A673 (cell line): Measurements from ENCODE around the gene CENATAC. TPM values are rescaled to one million over a fixed set of nuclear protein-coding genes. Genes with fewer than 3 reads are reported as not detected.
A peak's percentile ranks its signal among the peaks of the same experiment; 100 is the strongest.

Experiments
- BruUV-seq: library from RNA; stranded (reverse); fragments of 400-500 nt; replicated peaks from 2 replicates; lab custom pipeline; 2021; lab: Mats Ljungman, UMichigan
- CTCF ChIA-PET: fragments of 300-600 bp; sonication (Branson Sonifier 250); formaldehyde crosslinking; loops from one replicate; lab custom pipeline; 2022; ENCODE audit warnings: antibody characterized with exemption; lab: Charles Lee
- POLR2A ChIA-PET: fragments of 300-600 bp; sonication (Branson Sonifier 250); formaldehyde crosslinking; loops from one replicate; lab custom pipeline; 2022; ENCODE audit warnings: antibody characterized with exemption; ENCODE audit not compliant: low non-redundant PET; lab: Charles Lee
- DNase-seq: peaks from one replicate; pipeline ENCODE4 v3.0.0-alpha.2; 2015; ENCODE audit warnings: low spot score
- H3K27ac ChIP-seq: fragments of 200-600 bp; sonication (generic); 2 replicates; pipeline ENCODE4 v1.5.1; 2016; ENCODE audit warnings: mixed run types, low read depth, mild to moderate bottlenecking, mixed read lengths, antibody characterized with exemption, low read length; ENCODE audit not compliant: poor library complexity, severe bottlenecking
- H3K27me3 ChIP-seq: fragments of 200-600 bp; sonication (generic); replicated peaks from 2 replicates; pipeline ENCODE4 v1.6.1; 2017; ENCODE audit warnings: mixed run types, low read depth, mild to moderate bottlenecking, mixed read lengths, antibody characterized with exemption, low read length; ENCODE audit not compliant: insufficient read depth, poor library complexity
- H3K36me3 ChIP-seq: fragments of 200-600 bp; sonication (generic); 2 replicates; pipeline ENCODE4 v1.6.1; 2016; ENCODE audit warnings: mixed run types, mild to moderate bottlenecking, mixed read lengths, antibody characterized with exemption, low read length; ENCODE audit not compliant: insufficient read depth, poor library complexity, severe bottlenecking
- H3K4me1 ChIP-seq: fragments of 200-600 bp; sonication (generic); 2 replicates; pipeline ENCODE4 v1.6.1; 2017; ENCODE audit warnings: mixed run types, mild to moderate bottlenecking, mixed read lengths, antibody characterized with exemption, low read length; ENCODE audit not compliant: insufficient read depth, poor library complexity, severe bottlenecking
- H3K4me3 ChIP-seq: fragments of 200-600 bp; sonication (generic); 2 replicates; pipeline ENCODE4 v1.5.1; 2016; ENCODE audit warnings: low read depth, mixed run types, mild to moderate bottlenecking, mixed read lengths, low read length; ENCODE audit not compliant: poor library complexity, severe bottlenecking
- H3K9me3 ChIP-seq: fragments of 200-600 bp; sonication (generic); 2 replicates; pipeline ENCODE4 v1.6.1; 2016; ENCODE audit warnings: mixed run types, low read depth, mild to moderate bottlenecking, mixed read lengths, antibody characterized with exemption, low read length; ENCODE audit not compliant: poor library complexity, severe bottlenecking
- CTCF ChIP-seq: fragments of 300-800, 200-600 bp; sonication (generic); conservative IDR thresholded peaks from 2 replicates; pipeline ENCODE4 v1.5.1; 2017; ENCODE audit warnings: low read depth, mild to moderate bottlenecking, antibody characterized with exemption, low read length, moderate library complexity, mixed read lengths
- EZH2 ChIP-seq: fragments of 200-600 bp; sonication (generic); IDR thresholded peaks from 2 replicates; pipeline ENCODE4 v1.6.1; 2017; ENCODE audit warnings: borderline replicate concordance, low read depth, mild to moderate bottlenecking, mixed read lengths, antibody characterized with exemption, low read length; ENCODE audit not compliant: poor library complexity, severe bottlenecking
- intact Hi-C: fragments of 100-400 bp; cut with micrococcal nuclease; formaldehyde crosslinking; loops from one replicate; pipeline ENCODE4 v1.10.0; 2022; ENCODE audit not compliant: unreplicated experiment
- total RNA-seq: library from RNA; stranded (reverse); gene quantifications from 2 replicates; pipeline ENCODE4 v1.2.3, GENCODE V29; 2021

CENATAC gene
- total RNA-seq, 1 experiment from 2014 or later = 57.4 TPM

GRCh38 chr11:119019996-119020395 lies 22.1 kb downstream of the CENATAC start:
- ChIA-PET CTCF (no interaction called here), POLR2A (no interaction called here)
- peak overlapping the region; percentile 77 for H3K4me3 ChIP-seq
- H3K27ac ChIP-seq = no peak overlapping the region
- H3K9me3 ChIP-seq = no peaks in the 10 kb centered on the region
- no peak for DNase-seq
- H3K27me3 ChIP-seq = no peaks in the 10 kb centered on the region
- H3K4me1 ChIP-seq = peaks cover 18% of the 10 kb centered on the region
- TF ChIP-seq EZH2 (no peak), CTCF (no peak)
- BruUV-seq = no TSS peak
- H3K36me3 ChIP-seq = peaks cover 65% of the 10 kb centered on the region
- intact Hi-C loops = loop anchor here (5.0 kb wide), 1 partner anchor 82 kb away; the partner anchor contains the start of gene DPAGT1

DNA sequence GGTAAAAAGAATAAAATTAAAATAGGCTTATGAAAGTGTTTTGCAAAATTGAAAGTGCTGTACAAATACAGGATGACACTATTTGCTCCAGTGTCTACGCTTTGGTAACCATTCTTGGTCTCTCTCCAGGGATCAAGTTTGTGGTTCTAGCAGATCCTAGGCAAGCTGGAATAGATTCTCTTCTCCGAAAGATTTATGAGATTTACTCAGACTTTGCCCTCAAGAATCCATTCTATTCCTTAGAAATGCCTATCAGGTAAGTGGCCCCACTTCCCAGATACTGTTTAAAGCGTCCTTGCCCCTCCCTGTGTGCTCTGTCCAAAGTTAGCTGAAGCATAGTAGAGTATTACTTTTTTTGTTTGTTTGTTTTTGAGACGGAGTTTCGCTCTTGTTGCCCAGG lies 23.7 kb downstream of the CENATAC start:
- intact Hi-C loops = no loop called here
- no peak for DNase-seq
- Histone ChIP-seq H3K4me3 (no peak overlapping the region), H3K27ac (peak overlapping the region; percentile 51), H3K27me3 (no peaks in the 10 kb centered on the region), H3K4me1 (peaks cover 13% of the 10 kb centered on the region), H3K9me3 (no peaks in the 10 kb centered on the region), H3K36me3 (peaks cover 60% of the 10 kb centered on the region)
- TF ChIP-seq CTCF = no peak
- TF ChIP-seq EZH2 = no peak
- no TSS peak for BruUV-seq
- ChIA-PET CTCF (no interaction called here), POLR2A (interaction anchor here (0.5 kb wide), 1 partner anchor 95 kb away, joined by 9 read pairs; no protein-coding TSS in a partner anchor)

GRCh38 chr11:119023741-119024140 lies 25.8 kb downstream of the CENATAC start:
- Histone ChIP-seq H3K9me3 (no peaks in the 10 kb centered on the region), H3K36me3 (peaks cover 68% of the 10 kb centered on the region), H3K4me1 (peaks cover 10% of the 10 kb centered on the region), H3K27ac (no peak overlapping the region), H3K4me3 (no peak overlapping the region), H3K27me3 (no peaks in the 10 kb centered on the region)
- TF ChIP-seq EZH2 (no peak), CTCF (no peak)
- intact Hi-C loops = no loop called here
- BruUV-seq = no TSS peak
- ChIA-PET CTCF (no interaction called here), POLR2A (no interaction called here)
- DNase-seq = no peak
